GM18861 (cell line): ENCODE data around the gene TFR2.

Source experiments
- ATAC-seq: cut with Tn5 transposase; IDR thresholded peaks from one replicate; pipeline ENCODE4 v1.9.1; 2021; ENCODE audit not compliant: unreplicated experiment

Gene TFR2

GRCh38 chr7:100654908-100655831 lies 13.8 kb upstream of the TFR2 start:
- no peak for ATAC-seq

GRCh38 chr7:100649826-100650565 lies 8.6 kb upstream of the TFR2 start:
- no peak for ATAC-seq

- ATAC-seq = no peak
These were observed 1.2 kb upstream of the TFR2 start for GRCh38 chr7:100642534-100642907.

- ATAC-seq = no peak
These were observed 645 bp upstream of the TFR2 start for GRCh38 chr7:100641860-100642533.

GRCh38 chr7:100640517-100641440 lies 573 bp downstream of the TFR2 start:
- no peak for ATAC-seq

- ATAC-seq = no peak
These were observed 1.3 kb downstream of the TFR2 start for GRCh38 chr7:100639995-100640516.

GRCh38 chr7:100632951-100633717 lies 8.2 kb downstream of the TFR2 start:
- ATAC-seq = no peak

GRCh38 chr7:100630066-100630465 lies 11.3 kb downstream of the TFR2 start:
- no peak for ATAC-seq

- ATAC-seq = no peak
These were observed 12.1 kb downstream of the TFR2 start for GRCh38 chr7:100629117-100629716.

GRCh38 chr7:100627238-100627549 lies 14.2 kb downstream of the TFR2 start:
- ATAC-seq = no peak

GRCh38 chr7:100626530-100627237 lies 14.7 kb downstream of the TFR2 start:
- peak; percentile 54 for ATAC-seq

- ATAC-seq = no peak
These were observed 15.3 kb downstream of the TFR2 start for GRCh38 chr7:100626055-100626454.

- ATAC-seq = no peak
These were observed 17.2 kb downstream of the TFR2 start for GRCh38 chr7:100623951-100624824.

GRCh38 chr7:100621554-100621953 lies 19.8 kb downstream of the TFR2 start:
- ATAC-seq = no peak

- ATAC-seq = no peak
These were observed 20.5 kb downstream of the TFR2 start for GRCh38 chr7:100620804-100621203.

GRCh38 chr7:100620239-100620638 lies 21.1 kb downstream of the TFR2 start:
- no peak for ATAC-seq

GRCh38 chr7:100614308-100614861 lies 27.0 kb downstream of the TFR2 start:
- no peak for ATAC-seq
